GM19452 (cell line): Measurements from ENCODE around the gene INTS1.
"Not testable (repeated sequence)": the region's sequence is repeated elsewhere in the genome, so short reads cannot be mapped to it uniquely, and the experiment has no call there.

Experiments used
- ATAC-seq: cut with Tn5 transposase; IDR thresholded peaks from one replicate; pipeline ENCODE4 v1.9.1; 2021; ENCODE audit not compliant: unreplicated experiment

The INTS1 gene

DNA sequence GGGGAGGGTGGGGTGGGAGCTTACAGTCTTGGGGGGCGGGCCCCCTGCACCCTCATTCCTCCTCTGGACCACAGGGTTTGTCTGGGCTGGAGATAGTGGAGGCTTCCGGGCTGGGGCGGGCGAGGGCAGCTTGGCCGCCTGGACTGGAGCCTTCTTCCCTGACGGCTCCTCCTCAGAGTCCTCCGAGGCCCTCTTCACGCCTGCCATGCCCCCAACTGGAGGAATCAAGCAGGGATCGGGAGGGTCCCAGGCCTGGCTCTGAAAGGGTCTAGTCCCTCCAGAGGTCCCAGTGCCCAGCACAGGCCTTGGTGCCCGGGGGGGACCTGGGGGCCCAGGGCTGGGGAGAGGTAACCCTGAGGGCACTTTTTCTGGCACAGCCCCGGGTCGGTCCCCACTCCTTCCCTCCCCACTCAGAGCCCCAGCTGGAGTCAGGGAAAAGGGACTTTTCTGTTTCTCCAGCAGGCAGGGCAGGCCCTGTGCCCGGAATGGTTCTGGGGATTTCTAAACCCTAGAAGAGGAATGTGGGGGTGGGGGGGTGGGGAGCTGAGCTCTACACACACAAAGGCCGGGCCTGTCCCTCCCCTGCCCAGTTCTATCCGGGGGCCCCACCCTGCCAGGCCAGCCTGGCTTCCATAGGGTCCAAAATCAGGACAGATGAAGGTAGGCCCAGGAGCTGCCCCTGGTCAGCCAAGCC, 56.5 kb downstream of the INTS1 start:
- ATAC-seq: no peak

DNA sequence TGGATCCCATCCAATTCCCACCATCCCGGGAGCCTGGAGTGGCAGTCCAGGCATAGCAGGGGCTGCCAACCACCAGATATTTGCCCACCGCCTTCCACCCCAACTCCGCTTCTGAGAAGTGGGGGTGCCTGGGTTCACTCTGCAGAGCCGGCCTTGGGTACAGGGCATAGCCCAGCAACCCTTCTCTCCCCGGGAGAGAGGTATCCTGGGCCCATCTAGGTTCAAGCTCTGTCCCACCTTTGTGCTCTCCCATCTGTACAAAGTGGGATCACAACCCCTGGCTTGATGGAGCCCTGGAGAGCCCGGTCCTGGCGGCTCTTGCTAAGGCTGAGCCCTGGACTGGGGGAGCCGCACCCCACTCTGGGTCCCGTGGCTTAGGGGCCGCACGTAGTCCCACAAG, 57.1 kb downstream of the INTS1 start:
- ATAC-seq: no peak

DNA sequence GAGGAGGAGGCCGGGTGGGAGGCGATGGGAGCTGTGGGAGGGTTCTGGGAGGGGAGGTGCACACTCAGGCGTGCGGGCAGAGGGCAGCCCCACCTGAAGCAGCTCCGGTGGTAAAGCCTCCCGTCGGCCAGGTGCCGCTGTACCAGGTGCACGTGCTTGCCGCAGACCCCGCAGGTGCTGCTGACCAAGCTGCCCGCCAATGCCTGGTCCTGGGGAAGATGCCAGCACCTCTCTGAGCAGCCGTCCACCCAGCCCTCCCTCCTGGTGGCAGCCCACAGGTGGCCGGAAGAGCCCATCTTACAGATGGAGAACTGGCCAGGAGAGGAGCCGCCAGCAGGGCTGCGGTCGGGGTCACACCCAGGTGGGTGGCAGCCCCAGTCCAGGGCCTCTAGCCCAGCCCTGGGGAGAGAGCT, 57.6 kb downstream of the INTS1 start:
- ATAC-seq: no peak

GRCh38 chr7:1446026-1446425, 58.2 kb downstream of the INTS1 start:
- not testable (repeated sequence) for ATAC-seq

GRCh38 chr7:1445341-1445740, 58.8 kb downstream of the INTS1 start:
- no peak for ATAC-seq

GRCh38 chr7:1444925-1445322, 59.3 kb downstream of the INTS1 start:
- ATAC-seq: no peak

- ATAC-seq: no peak
Observed at GRCh38 chr7:1444214-1444924, 59.8 kb downstream of the INTS1 start.

GRCh38 chr7:1443587-1444200, 60.5 kb downstream of the INTS1 start:
- not testable (repeated sequence) for ATAC-seq

DNA sequence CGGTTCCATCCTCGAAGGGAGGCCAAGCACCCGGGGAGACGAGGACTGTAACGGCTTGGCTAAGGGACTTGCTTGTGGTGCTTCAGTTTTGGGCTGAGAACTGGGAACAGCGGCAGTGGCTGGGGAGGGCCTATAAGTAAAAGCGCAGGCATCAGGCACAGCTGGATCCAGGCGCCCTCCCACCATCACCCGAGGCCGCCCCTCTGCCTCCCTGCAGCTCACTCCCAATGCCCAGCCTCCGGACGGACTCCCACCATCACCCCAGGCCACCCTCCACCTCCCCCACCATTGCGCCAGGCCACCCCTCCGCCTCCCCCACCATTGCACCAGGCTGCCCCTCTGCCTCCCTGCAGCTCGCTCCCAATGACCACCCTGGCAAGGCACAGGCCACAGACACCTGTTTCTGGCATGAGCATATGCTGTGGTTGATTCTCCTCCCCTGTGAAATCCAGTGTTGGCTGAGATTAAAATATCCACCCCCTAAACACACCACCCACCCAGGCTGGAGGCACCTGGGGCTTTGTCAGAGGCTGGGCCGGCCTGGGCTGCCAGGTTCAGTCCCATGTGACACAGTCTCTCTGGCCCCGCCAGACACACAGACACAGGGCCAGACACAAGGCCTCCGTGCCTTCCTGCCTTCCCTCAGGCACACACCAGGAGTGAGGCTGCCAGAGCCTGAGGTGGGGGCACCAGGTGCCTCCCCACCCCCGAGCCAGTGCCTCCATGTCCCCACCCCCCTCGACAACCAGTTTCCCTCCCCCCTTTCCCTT, 61.6 kb downstream of the INTS1 start:
- no peak for ATAC-seq

GRCh38 chr7:1441615-1442354, 62.4 kb downstream of the INTS1 start:
- no peak for ATAC-seq

DNA sequence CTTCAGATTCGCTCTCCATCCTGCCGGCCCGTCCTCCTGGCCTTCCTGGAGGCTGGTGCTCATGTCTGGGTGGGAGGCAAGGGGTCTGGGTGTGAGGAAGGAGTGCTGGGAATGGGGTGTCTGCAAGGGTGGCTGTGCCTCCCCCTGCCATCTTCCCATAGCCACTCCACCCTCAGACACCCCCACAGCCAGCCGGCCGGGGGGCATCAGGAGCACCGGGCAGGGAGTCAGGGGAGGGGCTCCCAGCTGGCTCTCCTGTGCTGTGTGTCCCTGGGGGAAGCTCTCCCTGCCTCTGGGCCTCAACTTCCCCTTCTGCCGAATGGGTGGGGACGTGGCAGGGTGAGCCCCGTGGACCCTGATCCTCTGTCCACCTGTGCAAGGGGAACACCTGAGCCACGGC, 63.6 kb downstream of the INTS1 start:
- ATAC-seq: no peak

DNA sequence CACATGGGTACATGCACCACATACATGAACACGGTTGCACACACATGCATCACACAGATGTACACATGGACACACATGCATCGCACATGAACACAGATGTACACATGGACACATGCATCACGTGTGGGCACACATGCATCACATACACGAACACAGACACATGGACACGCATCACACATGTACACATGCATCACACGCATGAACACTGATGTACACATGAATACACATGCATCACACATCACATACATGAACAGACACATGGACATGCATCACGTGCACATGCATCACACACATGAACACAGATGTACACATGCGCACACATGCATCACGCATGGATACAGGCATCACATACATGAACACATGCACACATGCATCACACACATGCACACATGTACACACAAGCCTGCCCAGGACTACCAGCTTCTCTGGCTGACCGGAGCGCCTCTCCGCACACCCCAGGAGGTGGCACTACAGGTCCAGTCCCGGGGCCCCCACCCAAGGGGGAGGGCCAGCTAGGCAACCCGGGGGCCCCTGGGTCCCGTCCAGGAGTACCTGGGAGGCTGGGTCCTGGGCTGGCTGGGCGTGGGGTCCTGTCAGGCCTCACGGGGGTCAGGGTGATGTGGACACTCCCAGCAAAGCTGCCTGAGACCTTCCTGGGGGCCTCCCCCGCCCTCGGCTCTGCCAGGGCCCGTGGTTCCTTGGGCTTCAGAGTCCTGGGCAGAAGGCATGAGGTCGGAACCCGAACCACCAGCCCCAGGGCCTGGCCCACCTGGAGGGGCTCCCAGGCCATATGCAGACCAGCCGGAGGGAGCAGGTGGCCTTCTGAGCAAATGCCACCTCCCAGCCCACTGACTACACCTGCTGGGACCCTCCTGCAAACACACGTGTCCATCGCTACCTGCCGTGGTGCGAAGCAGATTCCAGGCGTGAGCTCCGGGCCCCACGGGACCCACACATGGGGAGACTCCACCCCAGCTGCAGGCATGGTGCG, 64.5 kb downstream of the INTS1 start:
- no peak for ATAC-seq

DNA sequence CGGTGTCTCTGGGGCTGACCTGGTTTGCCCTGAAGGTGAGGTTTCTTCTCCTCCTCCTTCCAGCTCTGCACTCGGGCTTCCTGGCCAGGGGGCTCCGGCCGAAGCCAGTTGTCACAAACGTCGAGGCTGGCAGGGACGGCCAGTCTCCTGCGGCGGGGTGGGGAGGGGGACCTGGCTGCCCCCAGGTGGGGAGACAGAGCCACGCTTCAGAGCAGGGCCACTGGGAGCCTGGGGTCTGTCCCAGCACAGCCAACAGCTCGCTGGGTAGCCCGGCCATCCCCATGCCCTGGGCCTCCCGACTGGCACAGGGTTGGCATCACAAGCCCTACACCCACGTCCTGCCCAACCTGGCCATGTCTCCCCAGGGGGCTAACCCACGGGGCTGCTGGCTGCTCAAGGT, 65.4 kb downstream of the INTS1 start:
- no peak for ATAC-seq

- ATAC-seq: no peak
Observed at GRCh38 chr7:1438208-1438607, 66.0 kb downstream of the INTS1 start.

GRCh38 chr7:1437155-1437880, 66.9 kb downstream of the INTS1 start:
- no peak for ATAC-seq

- ATAC-seq: no peak
Observed at GRCh38 chr7:1436608-1437007, 67.6 kb downstream of the INTS1 start.

DNA sequence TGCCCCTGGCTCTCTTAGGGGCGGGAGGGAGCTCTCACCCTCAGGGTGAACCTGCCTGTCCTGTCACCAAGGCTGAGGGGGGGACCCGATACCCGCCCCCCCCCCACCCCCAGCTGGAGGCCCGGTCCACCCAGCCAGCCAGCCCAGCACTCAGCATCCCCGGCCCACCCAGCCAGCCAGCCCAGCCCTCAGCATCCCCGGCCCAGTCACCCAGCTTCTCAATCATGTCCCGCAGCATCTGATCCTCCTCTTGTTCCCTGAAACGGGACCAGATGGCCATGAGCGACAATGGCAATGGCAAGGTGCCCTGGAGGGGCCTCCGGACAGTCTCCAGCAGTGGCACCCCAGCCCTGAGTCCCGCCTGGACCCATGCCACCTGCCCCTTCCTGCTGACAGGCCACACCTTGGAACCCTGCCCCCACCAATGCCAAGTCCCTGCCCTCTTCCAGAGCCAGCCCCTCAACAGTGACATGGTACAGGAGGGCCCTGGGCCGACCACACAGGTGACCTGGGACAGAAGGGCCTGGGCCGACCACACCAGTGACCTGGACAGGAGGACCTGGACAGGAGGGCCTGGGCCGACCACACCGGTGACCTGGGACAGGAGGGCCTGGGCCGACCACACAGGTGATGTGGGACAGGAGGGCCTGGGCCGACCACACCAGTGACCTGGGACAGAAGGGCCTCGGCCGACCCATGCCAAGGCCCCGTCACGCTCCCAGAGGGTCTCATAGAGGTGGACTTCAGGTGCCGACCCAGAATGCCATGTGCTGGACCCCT, 69.1 kb downstream of the INTS1 start:
- no peak for ATAC-seq

DNA sequence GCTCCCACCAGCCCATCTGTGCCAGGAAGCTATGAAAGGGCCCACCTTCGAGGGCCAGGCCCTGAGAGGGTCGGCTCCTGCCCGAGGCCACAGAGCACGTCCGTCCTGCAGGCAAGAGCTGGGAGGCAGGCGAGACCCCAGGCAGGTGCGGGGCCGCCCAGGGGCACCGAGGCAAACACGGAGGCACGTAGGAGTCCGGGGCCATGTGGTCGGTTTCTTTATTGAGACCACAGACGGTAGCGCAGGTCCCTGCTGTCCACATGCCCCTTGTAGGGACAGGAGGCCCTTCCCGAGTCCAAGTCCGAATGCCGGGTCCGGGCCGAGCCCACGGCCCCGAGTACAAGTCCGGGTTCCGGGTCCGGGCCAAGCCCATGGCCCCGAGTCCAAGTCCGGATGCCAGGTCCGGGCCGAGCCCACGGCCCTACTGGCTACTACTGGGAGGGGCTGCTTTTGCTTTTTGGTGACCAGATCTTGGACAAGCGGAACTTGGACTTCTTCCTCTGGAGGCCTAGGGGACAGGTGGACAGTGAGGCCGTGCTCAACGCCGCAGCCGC, 69.9 kb downstream of the INTS1 start:
- no peak for ATAC-seq
